ENCODE measurements around the gene DIO3. TPM values are rescaled to one million over a fixed set of nuclear protein-coding genes. Genes with fewer than 3 reads are reported as not detected.
A peak's percentile ranks its signal among the peaks of the same experiment; 100 is the strongest.

The DIO3 gene
- total RNA-seq, 2 donors from 2014 or later: 24.2 to 60.5 TPM

DNA sequence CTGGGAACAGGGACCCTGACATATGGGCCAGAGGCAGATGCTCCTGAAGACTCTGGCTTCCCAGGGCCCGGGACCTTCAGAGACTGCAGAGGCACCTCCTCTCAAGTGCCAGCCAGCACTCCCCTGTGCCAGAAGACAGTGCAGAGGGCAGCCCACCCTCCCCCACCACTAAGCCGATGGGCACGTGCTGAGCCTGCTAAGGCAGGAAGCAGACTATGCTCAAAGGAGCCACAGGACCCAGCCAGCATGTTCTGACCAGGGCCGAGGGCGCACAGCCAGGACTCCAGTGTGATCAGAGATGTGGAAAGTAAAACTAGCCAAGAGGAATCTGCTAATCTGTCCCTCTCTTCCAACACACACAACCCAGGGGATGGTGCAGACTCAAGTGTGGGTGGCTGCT is 29.8 kb downstream of the DIO3 start:
- H3K4me1 Mint-ChIP-seq: no peaks in the 10 kb centered on the region
- no peaks in the 10 kb centered on the region for H3K4me1 ChIP-seq (ENCODE audit: control insufficient read depth, insufficient read depth, low read length)
- H3K9ac ChIP-seq (ENCODE audit: extremely low read depth, low read length, poor library complexity, severe bottlenecking): no peak overlapping the region
- H3K27me3 Mint-ChIP-seq (ENCODE audit: insufficient read depth): peaks cover 6% of the 10 kb centered on the region
- no peaks in the 10 kb centered on the region for H3K36me3 Mint-ChIP-seq (ENCODE audit: low read depth)
- H3K27ac Mint-ChIP-seq: no peak overlapping the region
- no peak overlapping the region for H3K4me3 ChIP-seq (ENCODE audit: low read length)
- H3K9me3 Mint-ChIP-seq: peaks cover 7% of the 10 kb centered on the region
- H3K27me3 ChIP-seq (ENCODE audit: control insufficient read depth, insufficient read depth, low read length, poor library complexity, severe bottlenecking): no peaks in the 10 kb centered on the region
- no peaks in the 10 kb centered on the region for H3K36me3 ChIP-seq (ENCODE audit: control insufficient read depth, insufficient read depth, low read length)
- H3K27ac ChIP-seq (ENCODE audit: low read depth, low read length): no peak overlapping the region
- TF ChIP-seq CTCF (conservative IDR thresholded peaks at IDR 0.05): no peak
- WGBS, 2 experiments (ENCODE audit: insufficient coverage in 1 of 2, insufficient read length in 1 of 2): 85% methylated on average over 5 of the region's 5 CpGs; no CpG with 5 or more reads in 1 of the 2 experiments
- no peak overlapping the region for H3K4me3 Mint-ChIP-seq
- no peak for DNase-seq
- no peaks in the 10 kb centered on the region for H3K9me3 ChIP-seq (ENCODE audit: control insufficient read depth, low read length)

GRCh38 chr14:101591582-101591981 is 30.3 kb downstream of the DIO3 start:
- Mint-ChIP-seq H3K4me1 (no peaks in the 10 kb centered on the region), H3K27me3 (ENCODE audit: insufficient read depth) (peaks cover 6% of the 10 kb centered on the region), H3K4me3 (no peak overlapping the region), H3K9me3 (peaks cover 9% of the 10 kb centered on the region), H3K27ac (no peak overlapping the region), H3K36me3 (ENCODE audit: low read depth) (no peaks in the 10 kb centered on the region)
- no peak for DNase-seq
- Histone ChIP-seq H3K27ac (ENCODE audit: low read depth, low read length) (no peak overlapping the region), H3K9me3 (ENCODE audit: control insufficient read depth, low read length) (no peaks in the 10 kb centered on the region), H3K27me3 (ENCODE audit: control insufficient read depth, insufficient read depth, low read length, poor library complexity, severe bottlenecking) (no peaks in the 10 kb centered on the region), H3K4me3 (ENCODE audit: low read length) (no peak overlapping the region), H3K4me1 (ENCODE audit: control insufficient read depth, insufficient read depth, low read length) (no peaks in the 10 kb centered on the region), H3K36me3 (ENCODE audit: control insufficient read depth, insufficient read depth, low read length) (no peaks in the 10 kb centered on the region), H3K9ac (ENCODE audit: extremely low read depth, low read length, poor library complexity, severe bottlenecking) (no peak overlapping the region)
- no peak for TF ChIP-seq CTCF (conservative IDR thresholded peaks at IDR 0.05)
- WGBS, 2 experiments (ENCODE audit: insufficient coverage in 1 of 2, insufficient read length in 1 of 2): 94% methylated on average over 5 of the region's 5 CpGs

DNA sequence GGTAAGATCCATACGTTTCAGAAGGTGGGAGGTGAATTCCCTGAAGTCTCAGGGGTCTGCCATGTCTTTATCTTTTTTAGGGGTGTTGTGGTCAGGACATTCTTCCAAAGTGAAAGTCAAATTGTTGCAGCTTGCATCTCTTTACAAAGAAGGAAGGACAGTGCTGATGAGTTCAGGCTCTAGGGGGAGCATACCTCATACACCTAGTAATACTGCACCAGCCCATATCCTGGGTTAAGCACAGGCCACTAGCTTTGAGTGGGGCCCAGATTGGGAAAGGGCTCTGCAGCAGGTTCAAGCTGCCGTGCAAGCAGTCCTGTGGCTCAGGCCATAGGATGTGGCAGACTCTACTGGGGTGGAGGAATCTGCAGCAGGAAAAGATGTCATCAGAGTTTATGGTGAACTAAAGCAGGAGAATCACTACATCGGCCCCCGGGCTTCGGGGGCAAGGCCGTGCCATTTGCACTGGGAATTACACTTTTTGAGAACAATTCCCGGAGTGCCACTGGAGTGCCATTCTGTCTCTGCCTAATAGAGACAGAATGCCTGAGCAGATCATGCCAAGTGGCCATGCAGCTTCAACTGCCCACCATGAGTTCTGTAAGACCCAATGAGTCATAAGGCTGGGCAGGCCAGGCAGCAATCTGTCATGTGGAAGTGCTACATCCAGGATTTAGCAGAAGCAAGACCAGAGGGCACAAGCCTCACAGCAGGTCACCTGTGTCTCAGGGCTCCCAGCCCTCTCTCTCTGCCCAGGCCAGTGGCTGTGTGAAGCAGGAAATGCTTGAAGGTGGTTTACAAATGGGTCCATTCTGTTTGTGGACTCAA is 32.3 kb downstream of the DIO3 start:
- DNase-seq: no peak
- whole genome bisulfite sequencing, 2 experiments (ENCODE audit: insufficient coverage in 1 of 2, insufficient read length in 1 of 2): 91 to 95% methylated on average over 7 of the region's 7 CpGs
- no peaks in the 10 kb centered on the region for H3K4me1 ChIP-seq (ENCODE audit: control insufficient read depth, insufficient read depth, low read length)
- no peaks in the 10 kb centered on the region for H3K27me3 ChIP-seq (ENCODE audit: control insufficient read depth, insufficient read depth, low read length, poor library complexity, severe bottlenecking)
- no peak overlapping the region for H3K27ac ChIP-seq (ENCODE audit: low read depth, low read length)
- H3K4me3 ChIP-seq (ENCODE audit: low read length): no peak overlapping the region
- Mint-ChIP-seq H3K9me3 (peaks cover 21% of the 10 kb centered on the region), H3K4me1 (no peaks in the 10 kb centered on the region), H3K4me3 (no peak overlapping the region), H3K27me3 (ENCODE audit: insufficient read depth) (peaks cover 13% of the 10 kb centered on the region), H3K36me3 (ENCODE audit: low read depth) (no peaks in the 10 kb centered on the region), H3K27ac (no peak overlapping the region)
- no peak overlapping the region for H3K9ac ChIP-seq (ENCODE audit: extremely low read depth, low read length, poor library complexity, severe bottlenecking)
- H3K36me3 ChIP-seq (ENCODE audit: control insufficient read depth, insufficient read depth, low read length): no peaks in the 10 kb centered on the region
- no peaks in the 10 kb centered on the region for H3K9me3 ChIP-seq (ENCODE audit: control insufficient read depth, low read length)
- peak; percentile 15 for TF ChIP-seq CTCF (conservative IDR thresholded peaks at IDR 0.05)
